Measurements from ENCODE around the gene VWA5B1.

DNA sequence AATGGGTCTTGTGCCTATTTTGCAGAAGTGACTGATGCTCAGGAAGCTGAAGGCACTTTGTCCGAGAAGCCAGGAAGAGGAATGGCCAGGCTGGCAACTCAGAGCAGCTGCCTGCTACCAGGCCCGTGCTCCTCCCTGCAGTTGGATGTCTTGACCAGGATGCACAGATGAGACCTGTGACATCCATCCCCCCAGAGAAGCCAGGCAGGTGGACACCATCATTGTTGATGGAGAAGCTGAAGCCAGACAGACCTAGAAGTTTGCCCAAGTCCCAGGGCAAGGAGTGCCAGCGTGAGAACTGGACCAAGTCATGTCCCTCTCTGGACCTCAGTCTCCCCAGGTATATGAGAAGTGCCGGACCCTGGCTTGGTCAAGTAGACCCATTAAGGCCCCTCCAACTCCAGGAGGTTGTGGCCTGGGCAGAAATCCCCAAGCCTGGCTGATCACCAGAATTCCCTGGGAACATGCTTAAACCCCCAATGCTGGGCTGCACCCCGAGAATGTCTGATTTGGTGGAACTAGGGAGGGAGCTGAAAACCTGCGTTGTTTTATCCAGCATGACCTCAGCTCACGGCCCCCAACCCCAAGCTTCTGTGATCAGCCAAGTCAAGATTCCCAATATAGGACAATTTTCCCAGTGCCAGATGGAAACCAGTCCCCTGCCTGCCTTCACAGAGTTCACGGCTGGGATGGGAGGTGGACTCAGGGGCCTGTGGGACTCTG lies 112.9 kb downstream of the VWA5B1 start:
- TF ChIP-seq SIRT6 (IDR thresholded peaks at IDR 0.05; ENCODE audit: low read length), result no peak
- TF ChIP-seq, protein P1, sequence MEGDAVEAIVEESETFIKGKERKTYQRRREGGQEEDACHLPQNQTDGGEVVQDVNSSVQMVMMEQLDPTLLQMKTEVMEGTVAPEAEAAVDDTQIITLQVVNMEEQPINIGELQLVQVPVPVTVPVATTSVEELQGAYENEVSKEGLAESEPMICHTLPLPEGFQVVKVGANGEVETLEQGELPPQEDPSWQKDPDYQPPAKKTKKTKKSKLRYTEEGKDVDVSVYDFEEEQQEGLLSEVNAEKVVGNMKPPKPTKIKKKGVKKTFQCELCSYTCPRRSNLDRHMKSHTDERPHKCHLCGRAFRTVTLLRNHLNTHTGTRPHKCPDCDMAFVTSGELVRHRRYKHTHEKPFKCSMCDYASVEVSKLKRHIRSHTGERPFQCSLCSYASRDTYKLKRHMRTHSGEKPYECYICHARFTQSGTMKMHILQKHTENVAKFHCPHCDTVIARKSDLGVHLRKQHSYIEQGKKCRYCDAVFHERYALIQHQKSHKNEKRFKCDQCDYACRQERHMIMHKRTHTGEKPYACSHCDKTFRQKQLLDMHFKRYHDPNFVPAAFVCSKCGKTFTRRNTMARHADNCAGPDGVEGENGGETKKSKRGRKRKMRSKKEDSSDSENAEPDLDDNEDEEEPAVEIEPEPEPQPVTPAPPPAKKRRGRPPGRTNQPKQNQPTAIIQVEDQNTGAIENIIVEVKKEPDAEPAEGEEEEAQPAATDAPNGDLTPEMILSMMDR (IDR thresholded peaks at IDR 0.05; ENCODE audit: control extremely low read depth in 1 of 3, insufficient read depth in 1 of 3, low read depth in 1 of 3, low read length in 3 of 3), result no peak
- no peak for TF ChIP-seq SRF (IDR thresholded peaks at IDR 0.05; ENCODE audit: low read depth, low read length)
- TF ChIP-seq POLR2A (IDR thresholded peaks at IDR 0.05; ENCODE audit: control extremely low read depth in 1 of 2, low read depth in 2 of 2, low read length in 2 of 2), result no peak
- no peak for TF ChIP-seq FOSL1 (IDR thresholded peaks at IDR 0.05; ENCODE audit: insufficient read depth, low read depth, low read length)
- no peak for TF ChIP-seq CEBPB (IDR thresholded peaks at IDR 0.05; ENCODE audit: low read depth, low read length)
- TF ChIP-seq RXRA (IDR thresholded peaks at IDR 0.05; ENCODE audit: insufficient read depth, low read depth, low read length), result no peak
- no peak for TF ChIP-seq EZH2 (IDR thresholded peaks at IDR 0.05; ENCODE audit: low read depth, low read length, severe bottlenecking)
- TF ChIP-seq TEAD4 (IDR thresholded peaks at IDR 0.05; ENCODE audit: low read depth, low read length), result no peak
- TF ChIP-seq CHD1 (IDR thresholded peaks at IDR 0.05; ENCODE audit: low read depth, low read length), result no peak

Data from H1 (cell line).